HL-60 (cell line): ENCODE measurements around the gene CAB39L.

ENCODE experiments used
- DNase-seq, 2 experiments: peaks; one replicate each; pipeline ENCODE4 v3.0.0-alpha.2; 2010 to 2020; ENCODE audit warnings: low read depth in 1 of 2, low spot score in 1 of 2
- H3K27ac ChIP-seq: fragments of 250-450 bp; sonication (Bioruptor Pico); replicated peaks from 2 replicates; pipeline ENCODE4 v1.5.1; 2020; ENCODE audit warnings: mild to moderate bottlenecking, moderate library complexity
- H3K27me3 ChIP-seq: fragments of 250-450 bp; sonication (Bioruptor Pico); 2 replicates; pipeline ENCODE4 v1.5.1; 2021; ENCODE audit warnings: mild to moderate bottlenecking, moderate library complexity; ENCODE audit not compliant: insufficient read depth, poor library complexity, severe bottlenecking
- H3K4me3 ChIP-seq: replicated peaks from 2 replicates; pipeline ENCODE4 v1.5.1; 2011; ENCODE audit warnings: mild to moderate bottlenecking, control low read depth, low read length; ENCODE audit not compliant: insufficient read depth
- CTCF ChIP-seq: IDR thresholded peaks from one replicate; pipeline ENCODE4 v1.5.1; 2011; ENCODE audit warnings: low read length, control low read depth, inconsistent platforms; ENCODE audit not compliant: insufficient read depth
- GABPA ChIP-seq: IDR thresholded peaks from 2 replicates; pipeline ENCODE4 v1.6.1; 2012; ENCODE audit warnings: low read depth
- POLR2AphosphoS5 ChIP-seq: IDR thresholded peaks from 2 replicates; pipeline ENCODE4 v1.6.1; 2012; ENCODE audit warnings: low read depth
- REST ChIP-seq: IDR thresholded peaks from 2 replicates; pipeline ENCODE4 v1.6.1; 2012; ENCODE audit warnings: low read depth; ENCODE audit not compliant: insufficient replicate concordance
- SPI1 ChIP-seq: IDR thresholded peaks from 2 replicates; pipeline ENCODE4 v1.6.1; 2012; ENCODE audit warnings: low read depth, mild to moderate bottlenecking, borderline replicate concordance

Gene CAB39L

GRCh38 chr13:49300276-49300675 is 143.6 kb downstream of the CAB39L start:
- DNase-seq: no peak
- H3K27ac ChIP-seq: no peak overlapping the region
- TF ChIP-seq CTCF (no peak), POLR2AphosphoS5 (no peak), GABPA (no peak), REST (no peak), SPI1 (no peak)
- no peak overlapping the region for H3K4me3 ChIP-seq
- H3K27me3 ChIP-seq: no peaks in the 10 kb centered on the region

GRCh38 chr13:49298903-49299605 is 144.8 kb downstream of the CAB39L start:
- Histone ChIP-seq H3K4me3 (no peak overlapping the region), H3K27me3 (no peaks in the 10 kb centered on the region), H3K27ac (no peak overlapping the region)
- no peak for DNase-seq
- TF ChIP-seq REST: no peak
- TF ChIP-seq CTCF: no peak
- no peak for TF ChIP-seq POLR2AphosphoS5
- no peak for TF ChIP-seq SPI1
- no peak for TF ChIP-seq GABPA

- no peak for DNase-seq
- no peak for TF ChIP-seq POLR2AphosphoS5
- TF ChIP-seq CTCF: no peak
- TF ChIP-seq REST: no peak
- no peak overlapping the region for H3K27ac ChIP-seq
- H3K27me3 ChIP-seq: no peaks in the 10 kb centered on the region
- H3K4me3 ChIP-seq: no peak overlapping the region
These were observed 145.4 kb downstream of the CAB39L start for GRCh38 chr13:49298416-49298815.
